ENCODE data around the gene FNDC3B.

DNA sequence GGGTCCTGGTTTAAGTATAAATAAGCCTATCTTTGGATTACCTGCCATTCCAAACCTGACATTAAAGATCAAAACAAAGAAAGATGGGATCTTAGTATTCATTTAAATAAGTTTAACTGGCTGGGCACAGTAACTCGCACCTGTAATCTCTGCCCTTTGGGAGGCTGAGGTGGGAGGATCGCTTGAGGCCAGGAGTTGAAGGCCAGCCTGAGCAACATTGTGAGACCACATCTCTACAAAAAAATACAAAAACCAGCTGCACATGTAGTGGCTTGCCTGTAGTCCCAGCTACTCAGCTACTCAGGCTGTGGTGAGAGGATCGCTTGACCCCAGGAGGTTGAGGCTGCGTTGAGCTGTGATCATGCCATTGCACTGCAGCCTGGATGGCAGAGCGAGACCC lies 176.9 kb downstream of the FNDC3B start:
- no peak for TF ChIP-seq POLR2A (IDR thresholded peaks at IDR 0.05; ENCODE audit: low read depth, low read length)
- no peak for TF ChIP-seq POLR2AphosphoS5 (IDR thresholded peaks at IDR 0.05; ENCODE audit: low read depth, low read length)
- TF ChIP-seq TAF1 (IDR thresholded peaks at IDR 0.05; ENCODE audit: borderline replicate concordance, low read depth, low read length): no peak

All from GM12892 (cell line).